Fibroblast of lung (primary cell): ENCODE data around the gene ALDH1A2. TPM values are rescaled to one million over a fixed set of nuclear protein-coding genes. Genes with fewer than 3 reads are reported as not detected.

Experiments
- DNase-seq, 2 donors: peaks; one replicate each; pipeline versions ENCODE4 v3.0.0 to v3.0.0-alpha.2; 2010; ENCODE audit warnings: low read depth in 2 of 2
- H2AFZ ChIP-seq: 2 replicates; pipeline ENCODE4 v1.5.1; 2012; ENCODE audit warnings: low read length, control low read depth, inconsistent platforms
- H3K27ac ChIP-seq: 2 replicates; pipeline ENCODE4 v1.5.1; 2011; ENCODE audit warnings: low read length, control low read depth; ENCODE audit not compliant: insufficient read depth
- H3K27me3 ChIP-seq: 2 replicates; pipeline ENCODE4 v1.5.1; 2011; ENCODE audit warnings: mild to moderate bottlenecking, low read length; ENCODE audit not compliant: control insufficient read depth, insufficient read depth
- H3K36me3 ChIP-seq: 2 replicates; pipeline ENCODE4 v1.5.1; 2011; ENCODE audit warnings: low read length; ENCODE audit not compliant: control insufficient read depth, insufficient read depth
- H3K4me1 ChIP-seq: 2 replicates; pipeline ENCODE4 v1.5.1; 2011; ENCODE audit warnings: low read length; ENCODE audit not compliant: control insufficient read depth, insufficient read depth; ENCODE audit errors: extremely low read depth
- H3K4me2 ChIP-seq: 2 replicates; pipeline ENCODE4 v1.5.1; 2011; ENCODE audit warnings: low read length, control low read depth; ENCODE audit not compliant: insufficient read depth; ENCODE audit errors: extremely low read depth
- H3K4me3 ChIP-seq, 4 experiments: fragments of 200-600 bp in 1 of 4; sonication (generic) in 1 of 4; replicated peaks in 1 of 4; 2 replicates each; pipeline ENCODE4 v1.5.1; 2011 to 2016; ENCODE audit warnings: low read length in 4 of 4, low read depth in 3 of 4, mild to moderate bottlenecking in 3 of 4, control low read depth in 2 of 4, inconsistent platforms in 1 of 4, mixed read lengths in 1 of 4; ENCODE audit not compliant: insufficient read depth in 1 of 4; ENCODE audit errors: control extremely low read depth in 1 of 4
- H3K79me2 ChIP-seq: 2 replicates; pipeline ENCODE4 v1.5.1; 2012; ENCODE audit warnings: mild to moderate bottlenecking, low read length, inconsistent platforms; ENCODE audit not compliant: control insufficient read depth, insufficient read depth
- H3K9ac ChIP-seq: 2 replicates; pipeline ENCODE4 v1.5.1; 2011; ENCODE audit warnings: mild to moderate bottlenecking, low read length, control low read depth; ENCODE audit not compliant: insufficient read depth
- H3K9me3 ChIP-seq: 2 replicates; pipeline ENCODE4 v1.5.1; 2012; ENCODE audit warnings: low read depth, low read length; ENCODE audit not compliant: control insufficient read depth, insufficient read depth
- H4K20me1 ChIP-seq: 2 replicates; pipeline ENCODE4 v1.5.1; 2011; ENCODE audit warnings: low read length; ENCODE audit not compliant: control insufficient read depth, insufficient read depth; ENCODE audit errors: extremely low read depth
- EZH2 ChIP-seq: IDR thresholded peaks from 2 replicates; pipeline ENCODE4 v1.5.1; 2012; ENCODE audit warnings: low read length, control low read depth, mild to moderate bottlenecking; ENCODE audit errors: missing control alignments
- polyA plus RNA-seq, 2 donors: library from polyadenylated mRNA; depleted of rRNA in 1 of 2; stranded (reverse) in 1 of 2; unstranded in 1 of 2; fragments of >200 nt; gene quantifications; 2 replicates each; pipeline ENCODE4 v1.2.1, GENCODE V29; 2011 to 2012; ENCODE audit warnings: missing spikeins in 1 of 2
- total RNA-seq: library from RNA; depleted of rRNA; stranded (reverse); fragments of >200 nt; gene quantifications from 2 replicates; pipeline ENCODE4 v1.2.1, GENCODE V29; 2014
- TF ChIP-seq, protein P1 (sequence below), 2 donors: IDR thresholded peaks in 1 of 2; conservative IDR thresholded peaks in 1 of 2; 1 replicate in 1 of 2; 2 replicates in 1 of 2; pipeline ENCODE4 v1.5.1; 2011 to 2012; ENCODE audit warnings: low read length in 2 of 2, control low read depth in 1 of 2, inconsistent platforms in 1 of 2, low read depth in 1 of 2, mild to moderate bottlenecking in 1 of 2

Gene ALDH1A2
- total and polyA plus RNA-seq, 2 donors (not counting 1 experiment from before 2014, with no cell fraction given) = 1.1 to 2.3 TPM

DNA sequence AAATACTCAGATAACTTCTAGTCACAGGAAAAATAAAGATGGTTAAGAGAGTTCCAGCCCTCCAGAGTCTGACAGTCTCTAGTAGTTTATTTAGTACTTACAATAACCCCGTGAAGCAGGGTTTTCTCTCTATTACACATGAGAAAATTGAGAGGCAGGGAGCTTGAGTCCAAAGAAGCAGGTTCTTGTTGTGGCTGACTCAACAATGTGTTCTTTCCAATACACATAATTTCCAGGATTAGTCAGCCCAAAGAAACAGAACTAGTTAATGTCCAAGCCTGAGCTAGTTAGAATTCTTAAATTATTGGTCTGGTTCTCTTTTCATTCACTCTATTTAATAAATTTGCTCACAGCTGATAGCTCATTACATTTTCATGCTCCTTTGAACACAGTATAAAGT, 49.9 kb downstream of the ALDH1A2 start:
- Histone ChIP-seq H3K4me1 (no peaks in the 10 kb centered on the region), H3K27me3 (no peaks in the 10 kb centered on the region), H2AFZ (no peak overlapping the region), H3K79me2 (no peaks in the 10 kb centered on the region), H3K9me3 (no peaks in the 10 kb centered on the region), H3K36me3 (no peaks in the 10 kb centered on the region), H3K9ac (no peak overlapping the region), H3K4me2 (no peak overlapping the region), H3K4me3 (no peak overlapping the region), H4K20me1 (no peaks in the 10 kb centered on the region), H3K27ac (no peak overlapping the region)
- TF ChIP-seq, protein P1, sequence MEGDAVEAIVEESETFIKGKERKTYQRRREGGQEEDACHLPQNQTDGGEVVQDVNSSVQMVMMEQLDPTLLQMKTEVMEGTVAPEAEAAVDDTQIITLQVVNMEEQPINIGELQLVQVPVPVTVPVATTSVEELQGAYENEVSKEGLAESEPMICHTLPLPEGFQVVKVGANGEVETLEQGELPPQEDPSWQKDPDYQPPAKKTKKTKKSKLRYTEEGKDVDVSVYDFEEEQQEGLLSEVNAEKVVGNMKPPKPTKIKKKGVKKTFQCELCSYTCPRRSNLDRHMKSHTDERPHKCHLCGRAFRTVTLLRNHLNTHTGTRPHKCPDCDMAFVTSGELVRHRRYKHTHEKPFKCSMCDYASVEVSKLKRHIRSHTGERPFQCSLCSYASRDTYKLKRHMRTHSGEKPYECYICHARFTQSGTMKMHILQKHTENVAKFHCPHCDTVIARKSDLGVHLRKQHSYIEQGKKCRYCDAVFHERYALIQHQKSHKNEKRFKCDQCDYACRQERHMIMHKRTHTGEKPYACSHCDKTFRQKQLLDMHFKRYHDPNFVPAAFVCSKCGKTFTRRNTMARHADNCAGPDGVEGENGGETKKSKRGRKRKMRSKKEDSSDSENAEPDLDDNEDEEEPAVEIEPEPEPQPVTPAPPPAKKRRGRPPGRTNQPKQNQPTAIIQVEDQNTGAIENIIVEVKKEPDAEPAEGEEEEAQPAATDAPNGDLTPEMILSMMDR (conservative IDR thresholded peaks at IDR 0.05 in 1 of 2, IDR thresholded peaks at IDR 0.05 in 1 of 2; ENCODE audit: low read depth in 1 of 2, low read length in 2 of 2) = no peak
- no peak for TF ChIP-seq EZH2
- peak; percentile 22 to 26 for DNase-seq

GRCh38 chr15:58014470-58014869, 51.0 kb downstream of the ALDH1A2 start:
- H3K27me3 ChIP-seq = no peaks in the 10 kb centered on the region
- H3K79me2 ChIP-seq = no peaks in the 10 kb centered on the region
- H3K4me1 ChIP-seq = no peaks in the 10 kb centered on the region
- no peak overlapping the region for H3K4me2 ChIP-seq
- no peak overlapping the region for H3K27ac ChIP-seq
- no peak overlapping the region for H3K9ac ChIP-seq
- no peak for DNase-seq
- H3K36me3 ChIP-seq = no peaks in the 10 kb centered on the region
- H2AFZ ChIP-seq = no peak overlapping the region
- H3K4me3 ChIP-seq = no peak overlapping the region
- no peaks in the 10 kb centered on the region for H3K9me3 ChIP-seq
- H4K20me1 ChIP-seq = no peaks in the 10 kb centered on the region
- TF ChIP-seq, protein P1 (conservative IDR thresholded peaks at IDR 0.05 in 1 of 2, IDR thresholded peaks at IDR 0.05 in 1 of 2; ENCODE audit: low read depth in 1 of 2, low read length in 2 of 2) = no peak
- no peak for TF ChIP-seq EZH2

DNA sequence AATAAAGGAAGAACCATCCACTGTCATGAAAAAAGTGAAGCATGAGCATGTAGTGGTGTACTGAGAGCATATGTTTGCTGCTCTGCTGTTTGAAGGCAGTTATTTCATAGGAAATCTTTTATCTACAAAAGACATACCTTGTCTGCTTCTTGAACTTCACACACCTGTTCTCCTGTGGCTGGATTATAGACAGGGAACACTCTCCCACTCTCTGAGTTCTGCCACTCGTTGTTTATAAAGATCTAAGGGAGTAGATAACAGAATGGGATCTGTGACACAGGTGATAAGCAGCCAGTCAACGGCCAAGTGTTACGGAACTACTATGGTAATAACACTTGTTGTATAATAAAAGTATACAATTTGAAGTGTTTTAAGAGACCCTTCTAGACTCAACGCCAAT, 51.5 kb downstream of the ALDH1A2 start:
- DNase-seq = no peak
- H3K4me3 ChIP-seq = no peak overlapping the region
- H3K9me3 ChIP-seq = no peaks in the 10 kb centered on the region

More for the DNA sequence above, 51.5 kb downstream of the ALDH1A2 start:
- Histone ChIP-seq H3K9ac (no peak overlapping the region), H4K20me1 (no peaks in the 10 kb centered on the region), H3K27ac (no peak overlapping the region), H3K79me2 (no peaks in the 10 kb centered on the region), H2AFZ (no peak overlapping the region), H3K36me3 (no peaks in the 10 kb centered on the region), H3K27me3 (no peaks in the 10 kb centered on the region), H3K4me1 (no peaks in the 10 kb centered on the region), H3K4me2 (no peak overlapping the region)
- TF ChIP-seq, protein P1 (conservative IDR thresholded peaks at IDR 0.05 in 1 of 2, IDR thresholded peaks at IDR 0.05 in 1 of 2; ENCODE audit: low read depth in 1 of 2, low read length in 2 of 2) = no peak
- no peak for TF ChIP-seq EZH2
